ENCODE data around the gene VEZT.

The VEZT gene

GRCh38 chr12:95215949-95216348, 1.7 kb upstream of the VEZT start:
- TF ChIP-seq CTCF (conservative IDR thresholded peaks at IDR 0.05; ENCODE audit: low read length) (no peak), EZH2phosphoT487 (IDR thresholded peaks at IDR 0.05; ENCODE audit: borderline replicate concordance) (no peak)

GRCh38 chr12:95216711-95217376, 763 bp upstream of the VEZT start:
- Histone ChIP-seq H3K27me3 (ENCODE audit: insufficient read depth, low read length, poor library complexity, severe bottlenecking) (no peaks in the 10 kb centered on the region), H3K4me1 (ENCODE audit: insufficient read depth, low read length, poor library complexity, severe bottlenecking) (peaks cover 42% of the 10 kb centered on the region), H2AFZ (ENCODE audit: low read length) (peak overlapping the region; percentile 97), H3K79me2 (ENCODE audit: insufficient read depth, low read length) (peaks cover 55% of the 10 kb centered on the region), H3K9ac (ENCODE audit: low read depth, low read length, poor library complexity, severe bottlenecking) (peak overlapping the region; percentile 70), H3K36me3 (ENCODE audit: insufficient read depth, low read length) (no peaks in the 10 kb centered on the region), H4K20me1 (ENCODE audit: insufficient read depth, low read length, poor library complexity, severe bottlenecking) (peaks cover 36% of the 10 kb centered on the region), H3F3A (ENCODE audit: low read depth) (no peaks in the 10 kb centered on the region), H3K9me3 (ENCODE audit: insufficient read depth, low read depth, low read length) (no peaks in the 10 kb centered on the region), H3K4me2 (ENCODE audit: low read depth, low read length, poor library complexity, severe bottlenecking) (peak overlapping the region; percentile 86), H3K4me3 (ENCODE audit: low read length, poor library complexity, severe bottlenecking) (peak overlapping the region; percentile 91), H3K9me2 (replicated peaks; ENCODE audit: low read depth, low read length) (no peaks in the 10 kb centered on the region)
- TF ChIP-seq EZH2phosphoT487 (IDR thresholded peaks at IDR 0.05; ENCODE audit: borderline replicate concordance) = no peak

More at GRCh38 chr12:95215949-95216348, 1.7 kb upstream of the VEZT start:
- no peaks in the 10 kb centered on the region for H3K9me3 ChIP-seq (ENCODE audit: insufficient read depth, low read depth, low read length)
- no peak overlapping the region for H2AFZ ChIP-seq (ENCODE audit: low read length)
- peaks cover 46% of the 10 kb centered on the region for H3K79me2 ChIP-seq (ENCODE audit: insufficient read depth, low read length)
- H3K4me3 ChIP-seq (ENCODE audit: low read length, poor library complexity, severe bottlenecking) = peak overlapping the region; percentile 91
- H4K20me1 ChIP-seq (ENCODE audit: insufficient read depth, low read length, poor library complexity, severe bottlenecking) = peaks cover 28% of the 10 kb centered on the region
- peak overlapping the region; percentile 86 for H3K4me2 ChIP-seq (ENCODE audit: low read depth, low read length, poor library complexity, severe bottlenecking)
- peaks cover 39% of the 10 kb centered on the region for H3K4me1 ChIP-seq (ENCODE audit: insufficient read depth, low read length, poor library complexity, severe bottlenecking)
- H3K9ac ChIP-seq (ENCODE audit: low read depth, low read length, poor library complexity, severe bottlenecking) = no peak overlapping the region
- H3K27me3 ChIP-seq (ENCODE audit: insufficient read depth, low read length, poor library complexity, severe bottlenecking) = no peaks in the 10 kb centered on the region
- H3K36me3 ChIP-seq (ENCODE audit: insufficient read depth, low read length) = no peaks in the 10 kb centered on the region
- no peaks in the 10 kb centered on the region for H3K9me2 ChIP-seq (replicated peaks; ENCODE audit: low read depth, low read length)
- no peaks in the 10 kb centered on the region for H3F3A ChIP-seq (ENCODE audit: low read depth)

GRCh38 chr12:95218150-95219133, 835 bp downstream of the VEZT start:
- TF ChIP-seq CTCF (conservative IDR thresholded peaks at IDR 0.05; ENCODE audit: low read length) = no peak
- H3K4me1 ChIP-seq (ENCODE audit: insufficient read depth, low read length, poor library complexity, severe bottlenecking) = peaks cover 48% of the 10 kb centered on the region
- H3K9me2 ChIP-seq (replicated peaks; ENCODE audit: low read depth, low read length) = no peaks in the 10 kb centered on the region
- H3K9ac ChIP-seq (ENCODE audit: low read depth, low read length, poor library complexity, severe bottlenecking) = peak overlapping the region; percentile 86
- H3K79me2 ChIP-seq (ENCODE audit: insufficient read depth, low read length) = peaks cover 68% of the 10 kb centered on the region
- no peaks in the 10 kb centered on the region for H3F3A ChIP-seq (ENCODE audit: low read depth)
- peak overlapping the region; percentile 85 for H2AFZ ChIP-seq (ENCODE audit: low read length)
- H3K4me2 ChIP-seq (ENCODE audit: low read depth, low read length, poor library complexity, severe bottlenecking) = peak overlapping the region; percentile 91
- H3K9me3 ChIP-seq (ENCODE audit: insufficient read depth, low read depth, low read length) = no peaks in the 10 kb centered on the region
- no peaks in the 10 kb centered on the region for H3K27me3 ChIP-seq (ENCODE audit: insufficient read depth, low read length, poor library complexity, severe bottlenecking)
- H4K20me1 ChIP-seq (ENCODE audit: insufficient read depth, low read length, poor library complexity, severe bottlenecking) = peaks cover 51% of the 10 kb centered on the region
- H3K36me3 ChIP-seq (ENCODE audit: insufficient read depth, low read length) = no peaks in the 10 kb centered on the region
- H3K4me3 ChIP-seq (ENCODE audit: low read length, poor library complexity, severe bottlenecking) = peak overlapping the region; percentile 92
